GM23338 (cell line): ENCODE results near the gene MMP13.
"Not testable (repeated sequence)": the region's sequence is repeated elsewhere in the genome, so short reads cannot be mapped to it uniquely, and the experiment has no call there.

Experiments used
- CREB1 ChIP-seq: fragments of 250-450 bp; sonication (Bioruptor Pico); IDR thresholded peaks from 2 replicates; pipeline ENCODE4 v1.5.0; 2020; ENCODE audit warnings: low read depth, mild to moderate bottlenecking, moderate library complexity
- CTCF ChIP-seq, 2 experiments: fragments of 200-600 bp in 1 of 2; sonication (generic) in 1 of 2; conservative IDR thresholded peaks; 2 replicates each; pipeline versions ENCODE4 v1.5.1 to v1.6.1; 2016 to 2017; ENCODE audit warnings: antibody characterized with exemption in 2 of 2, low read depth in 2 of 2, mild to moderate bottlenecking in 2 of 2, moderate library complexity in 1 of 2
- ETS1 ChIP-seq: IDR thresholded peaks from 2 replicates; pipeline ENCODE4 v1.6.1; 2016; ENCODE audit warnings: antibody characterized with exemption
- EZH2 ChIP-seq: fragments of 200-600 bp; sonication (generic); IDR thresholded peaks from one replicate; pipeline ENCODE4 v1.8.0; 2017; ENCODE audit warnings: antibody characterized with exemption, mild to moderate bottlenecking, low read depth; ENCODE audit not compliant: unreplicated experiment
- EZH2phosphoT487 ChIP-seq: fragments of 200-600 bp; sonication (generic); IDR thresholded peaks from one replicate; pipeline ENCODE4 v1.8.1; 2018; ENCODE audit warnings: antibody characterized with exemption; ENCODE audit not compliant: unreplicated experiment
- JUNB ChIP-seq: IDR thresholded peaks from one replicate; pipeline ENCODE4 v1.6.1; 2016; ENCODE audit warnings: antibody characterized with exemption; ENCODE audit not compliant: unreplicated experiment
- POLR2AphosphoS5 ChIP-seq: IDR thresholded peaks from 2 replicates; pipeline ENCODE4 v1.6.1; 2016; ENCODE audit warnings: antibody characterized with exemption, low read depth
- REST ChIP-seq: IDR thresholded peaks from one replicate; pipeline ENCODE4 v1.6.1; 2018; ENCODE audit warnings: antibody characterized with exemption; ENCODE audit not compliant: unreplicated experiment
- ZNF331 ChIP-seq: fragments of 250-450 bp; sonication (Bioruptor Pico); IDR thresholded peaks from 2 replicates; pipeline ENCODE4 v1.5.0; 2020; ENCODE audit warnings: low read depth, mild to moderate bottlenecking, moderate library complexity
- ZNF462 ChIP-seq: fragments of 250-450 bp; sonication (Bioruptor Pico); IDR thresholded peaks from 2 replicates; pipeline ENCODE4 v1.5.0; 2020; ENCODE audit warnings: mild to moderate bottlenecking, moderate library complexity

- not testable (repeated sequence) for TF ChIP-seq CTCF (conservative IDR thresholded peaks at IDR 0.05; ENCODE audit: low read depth in 2 of 2); EZH2phosphoT487; EZH2; POLR2AphosphoS5; ZNF462 (CRISPR knock-in tag); REST; JUNB; ZNF331 (CRISPR knock-in tag); CREB1 (CRISPR knock-in tag); ETS1
Measured at GRCh38 chr11:102973698-102974097, 18.2 kb upstream of the MMP13 start.
